NCI-H510A treated with DMSO at 0.1 percent for 48 hours (cell line): ENCODE measurements around the gene LIN7C.
"Not testable (repeated sequence)": the region's sequence is repeated elsewhere in the genome, so short reads cannot be mapped to it uniquely, and the experiment has no call there.

ENCODE experiments used
- DNase-seq: peaks from one replicate; lab custom pipeline; 2025; lab: John Stamatoyannopoulos, UW

The LIN7C gene

GRCh38 chr11:27506200-27507182, at the start of gene LIN7C:
Gene LIN7C (minus strand): TSS chr11:27506769. CDS start chr11:27506752, 17 bp downstream.
- peak; percentile 94 for DNase-seq

- no peak for DNase-seq
Observed at GRCh38 chr11:27555264-27555663, 48.7 kb upstream of the LIN7C start.

- no peak for DNase-seq
Observed at GRCh38 chr11:27553186-27553585, 46.6 kb upstream of the LIN7C start.

GRCh38 chr11:27552341-27552740, 45.8 kb upstream of the LIN7C start:
- no peak for DNase-seq

- no peak for DNase-seq
Observed at GRCh38 chr11:27551127-27551526, 44.6 kb upstream of the LIN7C start.

GRCh38 chr11:27545946-27546345, 39.4 kb upstream of the LIN7C start:
- no peak for DNase-seq

- DNase-seq: no peak
Observed at GRCh38 chr11:27545035-27545434, 38.5 kb upstream of the LIN7C start.

GRCh38 chr11:27541790-27542189, 35.2 kb upstream of the LIN7C start:
- no peak for DNase-seq

GRCh38 chr11:27540051-27540450, 33.5 kb upstream of the LIN7C start:
- DNase-seq: no peak

GRCh38 chr11:27535103-27535502, 28.5 kb upstream of the LIN7C start:
- DNase-seq: no peak

- DNase-seq: no peak
Observed at GRCh38 chr11:27532652-27533325, 26.2 kb upstream of the LIN7C start.

GRCh38 chr11:27528712-27529111, 22.1 kb upstream of the LIN7C start:
- no peak for DNase-seq

GRCh38 chr11:27526535-27526934, 20.0 kb upstream of the LIN7C start:
- no peak for DNase-seq

- DNase-seq: no peak
Observed at GRCh38 chr11:27525824-27526516, 19.4 kb upstream of the LIN7C start.

GRCh38 chr11:27524155-27524554, 17.6 kb upstream of the LIN7C start:
- DNase-seq: no peak

GRCh38 chr11:27520226-27520625, 13.7 kb upstream of the LIN7C start:
- DNase-seq: no peak

GRCh38 chr11:27518518-27518917, 11.9 kb upstream of the LIN7C start:
- no peak for DNase-seq

GRCh38 chr11:27517490-27517889, 10.9 kb upstream of the LIN7C start:
- not testable (repeated sequence) for DNase-seq

- DNase-seq: no peak
Observed at GRCh38 chr11:27514558-27514957, 8.0 kb upstream of the LIN7C start.

- no peak for DNase-seq
Observed at GRCh38 chr11:27514076-27514475, 7.5 kb upstream of the LIN7C start.

- DNase-seq: no peak
Observed at GRCh38 chr11:27513389-27513788, 6.8 kb upstream of the LIN7C start.

GRCh38 chr11:27512238-27512637, 5.7 kb upstream of the LIN7C start:
- no peak for DNase-seq

GRCh38 chr11:27509908-27510307, 3.3 kb upstream of the LIN7C start:
- no peak for DNase-seq
